ENCODE data around the gene XPR1. TPM values are rescaled to one million over a fixed set of nuclear protein-coding genes. Genes with fewer than 3 reads are reported as not detected.
"Not testable (repeated sequence)": the region's sequence is repeated elsewhere in the genome, so short reads cannot be mapped to it uniquely, and the experiment has no call there.

XPR1 gene
- total RNA-seq, 1 donor from 2014 or later: 21.8 TPM

DNA sequence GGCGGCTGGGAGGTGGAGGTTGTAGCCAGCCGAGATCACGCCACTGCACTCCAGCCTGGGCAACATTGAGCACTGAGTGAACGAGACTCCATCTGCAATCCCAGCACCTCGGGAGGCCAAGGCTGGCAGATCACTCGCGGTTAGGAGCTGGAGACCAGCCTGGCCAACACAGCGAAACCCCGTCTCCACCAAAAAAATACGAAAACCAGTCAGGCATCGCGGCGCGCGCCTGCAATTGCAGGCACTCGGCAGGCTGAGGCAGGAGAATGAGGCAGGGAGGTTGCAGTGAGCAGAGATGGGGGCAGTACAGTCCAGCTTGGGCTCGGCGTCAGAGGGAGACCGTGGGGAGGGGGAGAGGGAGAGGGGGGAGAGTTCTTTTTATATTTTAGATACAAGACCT lies 79.4 kb downstream of the XPR1 start:
- DNase-seq (ENCODE audit: low read depth in 2 of 2): not testable (repeated sequence)

DNA sequence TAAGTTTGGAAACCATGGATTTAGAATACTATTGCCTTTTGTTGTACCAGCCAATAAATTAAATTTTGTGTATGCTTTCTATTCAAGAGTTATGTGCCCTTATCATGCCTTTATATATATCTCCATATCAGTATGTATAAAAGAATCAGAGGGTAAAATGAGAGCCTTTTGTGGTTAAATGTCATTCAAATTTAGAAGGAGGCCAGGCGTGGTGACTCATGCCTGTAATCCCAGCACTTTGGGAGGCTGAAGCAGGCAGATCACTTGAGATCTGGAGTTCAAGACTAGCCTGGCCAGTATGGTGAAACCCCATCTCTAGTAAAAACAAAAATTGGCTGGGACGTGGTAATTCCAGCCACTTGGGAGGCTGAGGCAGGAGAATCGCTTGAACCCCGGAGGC lies 88.9 kb downstream of the XPR1 start:
- DNase-seq (ENCODE audit: low read depth in 2 of 2): no peak

DNA sequence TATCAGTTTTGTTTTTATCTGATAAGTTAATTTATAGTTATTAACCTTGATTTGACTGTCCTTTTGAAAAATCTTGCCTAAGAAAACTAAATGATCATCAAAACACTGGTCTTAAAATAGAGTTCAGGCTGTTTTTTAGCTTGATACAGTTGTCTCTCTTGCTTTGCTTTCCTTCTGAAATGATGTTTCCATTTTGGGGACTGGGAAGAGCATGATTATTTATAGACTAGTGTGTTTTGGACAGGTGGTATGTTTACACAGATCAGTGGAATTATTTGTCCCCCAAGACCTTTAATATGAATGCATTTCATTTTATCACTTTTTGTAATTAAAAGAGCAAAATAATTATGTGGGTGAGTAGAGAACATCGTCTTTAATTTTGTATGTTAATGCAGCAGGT lies 90.8 kb downstream of the XPR1 start:
- DNase-seq (ENCODE audit: low read depth in 2 of 2): no peak

DNA sequence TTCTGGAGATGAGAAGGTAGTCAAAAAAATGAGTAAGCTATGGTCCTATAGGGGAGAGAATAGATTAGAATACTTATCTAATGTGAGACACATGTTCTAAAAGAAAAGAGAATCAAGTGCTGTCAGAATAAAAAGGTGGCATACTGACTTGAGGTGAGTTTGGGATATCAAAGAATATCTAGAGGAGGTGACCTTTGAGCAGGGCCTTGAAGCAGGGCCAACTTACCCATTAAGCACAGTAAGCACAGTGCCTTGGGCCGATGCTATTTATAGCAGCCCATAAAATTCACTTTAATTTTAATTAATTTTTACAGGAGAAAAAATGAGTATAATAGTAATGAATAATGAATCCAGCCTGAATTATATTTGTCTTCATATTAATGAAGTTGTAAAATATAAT lies 92.2 kb downstream of the XPR1 start:
- DNase-seq (ENCODE audit: low read depth in 2 of 2): no peak

DNA sequence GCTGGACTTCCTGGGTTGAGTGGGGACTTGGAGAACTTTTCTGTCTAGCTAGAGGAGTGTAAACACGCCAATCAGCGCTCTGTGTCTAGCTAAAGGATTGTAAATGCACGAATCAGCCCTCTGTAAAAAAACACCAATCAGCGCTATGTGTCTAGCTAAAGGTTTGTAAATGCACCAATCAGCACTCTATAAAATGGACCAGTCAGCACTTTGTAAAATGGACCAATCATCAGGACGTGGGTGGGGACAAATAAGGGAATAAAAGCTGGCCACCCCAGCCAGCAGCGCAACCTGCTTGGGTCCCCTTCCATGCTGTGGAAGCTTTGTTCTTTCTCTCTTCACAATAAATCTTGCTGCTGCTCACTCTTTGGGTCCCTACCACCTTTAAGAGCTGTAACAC lies 94.2 kb downstream of the XPR1 start:
- not testable (repeated sequence) for DNase-seq (ENCODE audit: low read depth in 2 of 2)

DNA sequence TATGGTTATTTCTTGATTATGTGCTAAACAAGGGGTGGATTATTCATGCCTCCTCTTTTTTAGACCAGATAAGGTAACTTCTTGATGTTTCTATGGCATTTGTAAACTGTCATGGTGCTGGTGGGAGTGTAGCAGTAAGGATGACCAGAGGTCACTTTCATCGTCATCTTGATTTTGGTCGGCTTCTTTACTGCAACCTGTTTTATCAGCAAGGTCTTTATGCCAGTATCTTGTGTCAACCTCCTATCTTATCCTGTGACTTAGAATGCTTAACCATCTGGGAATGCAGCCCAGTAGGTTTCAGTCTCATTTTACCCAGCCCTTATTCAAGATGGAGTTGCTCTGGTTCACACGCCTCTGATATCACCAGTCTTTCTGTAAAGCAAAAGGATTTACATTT lies 95.9 kb downstream of the XPR1 start:
- DNase-seq (ENCODE audit: low read depth in 2 of 2): not testable (repeated sequence)

DNA sequence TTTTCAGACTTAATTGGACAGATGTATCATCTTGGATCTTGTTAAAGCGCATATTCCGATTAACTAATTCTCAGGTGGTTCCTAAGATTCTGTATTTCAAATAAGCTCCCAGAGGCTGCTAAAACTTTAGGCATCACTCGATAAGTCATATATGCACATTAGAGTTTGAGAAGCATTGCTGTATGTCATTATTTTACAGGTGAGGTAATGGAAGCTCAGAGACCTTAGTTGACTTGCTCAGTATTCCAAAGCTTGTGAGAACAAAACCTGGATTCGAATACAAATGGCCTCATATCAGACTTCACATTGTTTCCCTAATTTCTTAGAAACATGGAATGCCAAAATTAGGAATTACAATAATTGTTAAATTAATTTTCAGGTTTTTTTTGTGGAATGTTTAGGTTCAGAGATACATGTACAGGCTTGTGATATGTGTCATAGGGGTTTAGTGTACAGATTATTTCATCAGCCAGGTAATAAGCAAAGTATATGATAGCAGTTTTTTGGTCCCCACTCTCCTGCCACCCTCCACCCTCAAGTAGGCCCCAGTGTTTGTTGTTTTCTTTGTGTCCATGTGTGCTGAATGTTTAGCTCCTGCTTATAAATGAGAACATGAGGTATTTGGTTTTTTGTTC lies 96.8 kb downstream of the XPR1 start:
- DNase-seq (ENCODE audit: low read depth in 2 of 2): no peak

DNA sequence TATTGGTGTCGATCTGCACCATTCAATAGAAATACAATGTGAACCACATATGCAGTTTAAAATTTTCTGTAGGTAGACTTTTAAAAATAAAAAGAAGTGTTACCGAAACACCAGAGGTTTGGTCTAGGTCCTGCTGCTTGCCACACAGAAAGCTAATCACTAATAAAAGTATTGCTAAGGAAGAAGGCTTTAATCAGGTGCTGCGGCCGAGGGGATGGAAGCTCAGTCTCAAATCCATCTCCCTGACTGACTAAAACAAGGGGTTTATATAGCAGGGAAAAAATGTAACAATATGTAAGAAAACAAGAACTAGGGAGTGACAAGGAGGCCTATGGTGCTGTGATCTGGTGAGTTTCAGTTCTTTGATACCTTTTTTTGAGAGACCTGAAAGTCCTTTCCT lies 99.3 kb downstream of the XPR1 start:
- DNase-seq (ENCODE audit: low read depth in 2 of 2): no peak

DNA sequence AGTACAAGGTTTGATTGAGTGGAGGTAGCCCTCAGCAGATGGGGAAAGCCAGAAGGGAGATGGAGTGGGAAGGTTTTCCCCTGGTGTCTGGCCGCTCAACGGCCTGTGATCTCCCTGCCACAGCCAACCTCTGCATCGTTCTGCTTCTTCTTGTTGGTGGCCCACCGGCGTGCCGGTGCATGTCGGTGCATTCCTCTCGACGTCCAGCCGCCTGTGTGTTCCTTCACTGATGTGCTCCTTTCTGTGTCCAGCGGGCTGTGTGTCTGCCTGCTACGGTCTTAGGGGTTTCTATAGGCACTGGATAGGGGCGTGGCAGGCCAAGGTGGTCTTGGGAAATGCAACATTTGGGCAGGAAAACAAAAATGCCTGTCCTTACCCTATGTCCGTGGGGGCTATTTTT lies 101.0 kb downstream of the XPR1 start:
- no peak for DNase-seq (ENCODE audit: low read depth in 2 of 2)

DNA sequence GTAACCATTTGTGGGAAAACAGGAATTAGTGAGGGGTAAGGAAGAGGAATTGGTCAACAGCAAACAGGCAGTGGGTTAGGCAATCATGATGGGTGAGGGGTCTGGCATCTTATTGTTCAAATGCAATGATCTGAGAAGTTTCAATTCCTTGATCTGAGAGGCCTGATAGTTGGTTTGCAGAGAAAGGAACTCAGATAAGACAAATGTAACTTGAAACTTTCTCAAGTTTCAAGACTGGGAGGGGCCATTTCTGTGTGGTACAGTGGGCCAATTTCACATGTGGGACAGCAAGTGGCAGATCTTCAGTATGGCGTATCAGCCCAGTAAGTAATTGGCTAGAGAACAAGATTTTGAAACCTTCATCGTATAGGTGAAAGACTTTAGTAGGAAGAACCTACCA lies 102.5 kb downstream of the XPR1 start:
- no peak for DNase-seq (ENCODE audit: low read depth in 2 of 2)

DNA sequence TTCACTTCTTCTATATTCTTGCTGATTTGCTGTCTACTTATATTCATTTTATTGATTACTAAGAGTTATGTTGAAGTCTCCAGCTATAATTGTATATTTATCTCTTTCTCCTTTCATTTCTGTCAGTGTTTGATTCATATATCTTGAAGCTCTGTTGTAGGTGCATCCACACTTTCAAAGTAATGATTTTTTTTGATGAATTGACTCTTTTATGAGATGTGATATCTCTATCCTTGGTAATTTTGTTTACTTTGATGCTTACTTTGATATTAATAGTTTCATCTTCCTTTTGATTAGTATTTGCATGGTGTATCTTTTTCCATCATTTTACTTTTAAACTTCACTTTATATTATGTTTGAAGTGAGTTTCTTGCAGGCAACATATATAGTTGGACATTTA lies 110.8 kb downstream of the XPR1 start:
- DNase-seq (ENCODE audit: low read depth in 2 of 2): no peak

DNA sequence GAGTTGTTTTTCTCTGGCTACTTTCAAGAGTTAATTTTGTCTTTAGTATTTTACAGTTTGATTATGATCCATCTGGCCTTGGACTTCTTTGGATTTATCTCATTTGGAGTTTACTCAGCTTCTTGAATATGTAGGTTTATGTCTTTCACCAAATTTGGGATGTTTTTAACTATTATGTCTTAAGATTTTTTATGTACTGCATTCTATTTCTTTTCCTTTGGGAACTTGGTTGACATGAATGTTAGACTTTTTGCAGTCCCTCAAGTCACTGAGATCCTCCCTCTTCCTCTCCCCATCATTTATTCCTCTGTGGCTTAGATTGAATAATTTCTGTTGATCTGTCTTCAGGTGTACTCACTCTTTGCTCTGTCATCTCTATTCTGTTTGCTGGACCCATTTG lies 112.0 kb downstream of the XPR1 start:
- no peak for DNase-seq (ENCODE audit: low read depth in 2 of 2)

DNA sequence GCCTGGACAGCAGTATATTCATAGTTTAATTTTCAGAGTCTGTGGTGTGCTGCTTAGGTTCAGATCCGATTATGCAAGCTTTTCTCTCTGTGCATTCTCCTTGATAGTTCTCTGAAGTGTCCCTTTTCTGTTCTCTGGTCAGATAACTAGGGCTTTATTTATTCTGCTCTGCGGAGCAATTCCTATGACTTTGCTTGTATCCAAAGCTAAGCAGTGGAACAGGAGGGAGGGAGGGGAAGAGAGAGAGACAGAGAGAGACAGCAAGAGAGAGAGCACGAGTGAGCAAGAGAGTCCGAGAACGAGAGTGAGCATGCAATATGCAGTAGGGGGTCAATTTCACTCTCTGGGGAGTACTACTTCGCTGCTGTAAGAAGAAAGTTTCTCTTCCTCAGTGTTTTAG lies 113.3 kb downstream of the XPR1 start:
- DNase-seq (ENCODE audit: low read depth in 2 of 2): no peak

DNA sequence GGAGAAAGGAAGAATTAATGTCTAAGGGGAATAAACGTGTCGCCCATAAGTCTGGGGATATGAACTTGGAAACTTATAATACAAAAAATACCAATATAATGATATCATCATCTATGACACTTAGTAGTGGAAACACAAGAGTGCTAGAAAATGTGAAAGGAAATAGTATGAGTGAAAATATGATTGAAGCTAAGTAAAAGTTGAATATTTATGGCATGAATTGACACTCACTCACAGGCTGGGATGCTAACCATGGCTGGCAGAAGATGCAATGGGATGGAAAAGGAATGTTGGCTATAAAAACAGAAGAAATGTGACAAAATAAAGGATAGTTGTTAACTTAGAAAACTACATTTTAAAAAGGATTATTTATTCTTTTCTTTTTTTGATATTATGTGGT lies 120.1 kb downstream of the XPR1 start:
- no peak for DNase-seq (ENCODE audit: low read depth in 2 of 2)

DNA sequence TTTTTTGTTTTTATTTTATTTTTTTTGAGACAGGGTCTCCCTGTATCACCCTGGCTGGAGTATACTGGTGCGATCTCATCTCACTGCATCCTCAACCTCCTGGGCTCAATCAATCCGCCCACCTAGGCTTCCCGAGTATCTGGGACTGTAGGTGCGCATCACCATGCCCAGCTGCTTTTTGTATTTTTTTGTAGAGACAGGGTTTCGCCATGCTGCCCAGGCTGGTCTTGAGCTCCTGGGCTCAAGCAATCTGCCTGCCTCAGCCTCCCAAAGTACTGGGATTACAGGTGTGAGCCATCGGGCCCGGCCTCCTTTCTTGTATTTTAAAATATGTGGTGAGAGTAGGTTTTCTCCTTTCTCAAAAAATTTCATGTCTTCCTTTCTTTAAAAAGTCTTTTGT lies 122.6 kb downstream of the XPR1 start:
- no peak for DNase-seq (ENCODE audit: low read depth in 2 of 2)

DNA sequence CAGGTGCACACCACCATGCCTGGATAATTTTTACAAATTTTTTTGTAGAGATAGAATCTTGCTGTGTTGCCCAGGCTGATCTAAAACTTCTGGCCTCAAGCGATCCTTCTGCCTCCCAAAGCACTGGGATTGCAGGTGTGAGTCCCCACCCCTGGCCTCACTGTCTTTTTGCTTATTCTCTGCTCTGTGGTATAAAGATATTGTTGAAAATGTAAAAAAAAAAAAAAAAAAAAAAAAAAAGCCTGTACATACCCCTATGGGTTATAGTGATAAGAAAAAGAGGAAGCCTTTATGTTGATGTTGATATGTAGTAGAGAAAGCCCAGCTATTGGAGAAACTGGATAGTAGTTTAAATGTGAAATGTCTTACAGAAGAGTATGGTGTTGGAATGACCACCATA lies 125.8 kb downstream of the XPR1 start:
- DNase-seq (ENCODE audit: low read depth in 2 of 2): no peak

DNA sequence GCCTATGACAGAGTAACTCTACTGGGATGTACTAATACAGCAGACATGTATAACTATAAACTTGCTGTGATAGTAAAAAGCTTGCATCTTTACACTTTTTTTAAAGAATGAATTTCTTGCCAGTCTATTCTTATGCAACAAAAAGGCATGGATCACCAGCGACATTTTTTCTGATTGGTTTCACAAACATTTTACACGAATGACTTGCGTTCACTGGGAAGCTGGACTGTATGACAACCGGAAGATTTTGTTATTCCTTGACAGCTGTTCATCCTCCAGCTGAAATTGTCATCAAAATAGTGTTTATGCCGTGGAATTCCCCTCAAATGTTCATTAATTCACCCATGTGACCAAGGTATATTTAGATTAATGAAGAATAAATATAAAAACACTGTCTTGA lies 131.0 kb downstream of the XPR1 start:
- DNase-seq (ENCODE audit: low read depth in 2 of 2): peak in 1 of 2 donors; percentile 2

DNA sequence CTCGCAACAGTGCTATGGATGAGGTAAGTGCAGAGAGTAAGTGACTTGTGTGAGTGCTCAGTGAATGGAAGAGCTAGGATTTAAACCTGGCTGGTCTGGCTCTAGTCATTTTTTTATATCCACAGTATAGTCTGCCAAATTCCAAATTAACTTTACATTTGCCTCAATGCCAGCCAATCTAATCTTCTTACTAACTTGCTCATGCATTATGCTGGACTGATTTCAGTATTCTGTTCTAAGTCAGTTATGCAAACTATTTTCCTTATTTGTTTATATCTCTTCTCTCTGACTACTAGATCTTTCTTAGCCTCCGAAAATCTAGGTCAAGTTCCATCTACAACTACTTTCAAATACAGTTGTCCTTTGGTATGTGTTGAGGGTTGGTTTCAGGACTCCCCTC lies 133.3 kb downstream of the XPR1 start:
- no peak for DNase-seq (ENCODE audit: low read depth in 2 of 2)

DNA sequence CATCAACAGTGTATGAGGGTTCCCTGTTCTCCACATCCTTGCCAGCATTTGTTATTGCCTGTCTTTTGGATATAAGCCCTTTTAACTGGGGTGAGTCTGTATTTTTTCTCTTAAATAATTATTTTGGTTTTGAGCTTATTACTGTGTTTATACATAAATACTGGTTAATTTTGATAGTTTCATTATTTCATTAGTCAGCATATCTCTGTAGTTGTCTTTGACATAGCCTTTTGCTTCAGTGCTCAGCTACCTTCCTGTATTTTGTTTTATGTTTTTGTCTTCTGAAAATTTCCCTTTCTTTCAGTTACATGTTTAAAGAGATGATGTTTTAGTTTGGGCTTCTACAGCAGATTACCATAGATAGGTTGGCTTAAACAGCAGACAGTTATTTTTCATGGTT lies 138.1 kb downstream of the XPR1 start:
- DNase-seq (ENCODE audit: low read depth in 2 of 2): no peak

DNA sequence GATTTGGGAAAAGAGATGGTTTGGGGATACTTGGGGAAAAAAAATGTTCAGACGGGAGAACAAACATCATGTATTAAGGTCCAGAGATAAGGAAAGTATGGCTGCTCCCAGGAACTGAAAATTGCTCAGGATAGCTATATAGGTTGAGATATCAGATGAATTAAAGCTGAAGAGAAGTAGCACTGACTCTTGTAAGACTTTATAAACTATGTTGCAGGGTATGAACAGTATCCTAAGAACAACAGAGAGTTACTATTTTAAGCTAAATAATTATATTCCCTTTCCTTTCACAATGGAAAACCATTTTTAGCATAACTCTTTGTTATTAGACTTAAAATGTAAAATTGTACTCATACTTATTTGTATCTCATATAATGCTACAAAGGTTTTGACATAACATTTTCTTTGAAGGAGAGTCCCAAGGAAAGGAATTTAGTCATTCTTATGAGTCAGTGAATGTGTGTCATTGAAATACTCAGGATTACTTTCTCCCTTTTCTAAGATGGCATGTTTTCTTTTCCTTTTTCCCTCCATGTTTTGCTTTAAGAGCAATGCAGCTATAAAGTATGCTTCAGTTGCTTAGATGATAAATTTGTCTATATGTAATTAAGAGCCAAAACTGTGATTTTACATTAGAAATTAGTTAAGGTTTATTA lies 141.5 kb downstream of the XPR1 start:
- peak in 1 of 2 donors; percentile 57 for DNase-seq (ENCODE audit: low read depth in 2 of 2)

DNA sequence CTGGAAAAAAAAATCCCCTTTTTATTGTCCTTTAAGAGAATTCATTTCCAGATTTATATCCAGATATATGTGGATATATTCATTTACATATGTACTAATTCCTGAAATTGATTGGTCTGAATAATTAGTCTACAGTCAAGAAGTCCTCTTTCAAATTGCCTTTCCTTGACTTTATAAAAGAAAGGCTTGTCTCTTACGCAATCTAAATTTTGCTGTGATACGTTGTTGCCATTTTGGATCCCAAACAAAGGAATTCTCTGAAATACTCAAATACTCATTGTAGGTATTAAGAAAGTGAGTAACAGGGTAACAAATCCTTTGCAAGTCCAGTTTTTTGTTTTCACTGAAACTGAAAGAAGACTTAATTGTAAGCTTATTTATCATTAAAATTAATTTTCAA lies 144.0 kb downstream of the XPR1 start:
- DNase-seq (ENCODE audit: low read depth in 2 of 2): no peak

DNA sequence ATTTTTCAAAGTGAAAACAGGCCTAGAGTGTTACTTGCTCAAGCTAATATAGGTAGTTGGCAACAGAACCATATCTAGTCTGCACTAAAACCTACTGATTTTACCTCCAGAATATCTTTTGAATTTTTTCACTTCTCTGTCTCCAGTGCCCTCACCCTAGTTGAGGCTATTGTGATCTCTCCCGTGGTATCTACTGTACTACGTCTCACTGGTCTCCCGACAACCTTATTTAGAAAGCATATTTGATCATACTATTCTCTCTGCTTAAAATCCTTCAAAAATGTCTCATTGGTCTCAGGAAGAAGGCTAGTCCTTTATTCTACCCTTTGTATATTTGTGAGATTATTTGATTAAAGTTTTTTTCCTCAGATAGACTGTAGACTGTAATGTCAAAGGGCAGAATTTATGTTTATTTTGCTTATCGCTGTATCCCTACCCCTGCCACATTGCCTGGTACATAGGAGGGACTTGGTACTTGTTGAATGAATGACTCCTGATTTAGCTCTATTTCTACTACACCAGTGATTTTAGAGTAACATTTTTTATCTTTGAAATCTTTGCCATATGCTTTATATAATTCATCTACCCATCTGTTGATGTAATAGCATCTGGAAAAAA lies 145.4 kb downstream of the XPR1 start:
- DNase-seq (ENCODE audit: low read depth in 2 of 2): no peak

DNA sequence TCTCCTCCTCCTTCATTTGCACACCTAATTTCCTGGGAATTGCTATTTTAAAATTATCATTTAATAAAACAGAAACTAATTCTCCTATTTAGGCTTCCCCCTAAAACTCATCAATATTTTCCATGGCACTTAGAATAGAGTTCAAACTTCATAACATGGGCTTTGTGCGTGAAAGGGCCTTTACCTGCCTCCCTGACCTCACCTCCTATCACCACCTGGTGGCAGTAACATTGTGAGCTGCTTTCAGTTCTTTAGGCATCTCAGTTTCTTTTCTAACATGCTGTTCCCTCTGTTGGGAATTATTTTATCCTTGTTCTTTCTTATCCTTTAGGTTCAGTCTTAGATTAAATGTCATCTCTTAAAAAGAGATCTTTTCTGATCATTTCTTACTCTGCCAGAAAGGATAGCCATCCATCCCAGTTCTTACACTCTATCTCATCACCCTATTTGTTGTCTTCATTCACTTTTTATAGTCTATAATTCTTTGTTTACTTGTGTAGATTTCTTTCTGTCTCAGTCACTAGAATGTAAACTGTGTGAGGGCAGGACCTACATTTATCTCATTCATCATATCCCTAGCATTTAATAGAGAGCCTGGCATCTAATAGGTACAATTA lies 147.1 kb downstream of the XPR1 start:
- DNase-seq (ENCODE audit: low read depth in 2 of 2): peak; percentile 2 to 20
